GM21381 (cell line): Measurements from ENCODE around the gene RASL10B.
A peak's percentile ranks its signal among the peaks of the same experiment; 100 is the strongest.

Source experiments
- ATAC-seq: cut with Tn5 transposase; IDR thresholded peaks from one replicate; pipeline ENCODE4 v1.9.1; 2021; ENCODE audit warnings: mild to moderate bottlenecking, moderate library complexity; ENCODE audit not compliant: unreplicated experiment

RASL10B gene

DNA sequence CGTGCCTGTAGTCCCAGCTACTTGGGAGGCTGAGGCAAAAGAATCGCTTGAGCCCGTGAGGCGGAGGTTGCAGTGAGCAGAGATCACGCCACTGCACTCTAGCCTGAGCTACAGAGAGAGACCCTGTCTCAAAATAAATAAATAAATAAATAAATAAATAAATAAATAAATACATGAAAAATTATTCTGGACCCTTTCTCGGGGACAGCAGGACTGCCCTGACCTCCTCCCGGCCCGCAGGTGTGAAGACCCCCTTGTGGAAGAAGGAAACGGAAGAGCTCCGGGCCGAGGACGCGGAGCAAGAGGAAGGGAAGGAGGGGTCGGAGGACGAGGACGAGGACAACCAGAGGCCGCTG, 32.3 kb downstream of the RASL10B start:
- ATAC-seq: no peak

GRCh38 chr17:35764123-35764991, 32.9 kb downstream of the RASL10B start:
- ATAC-seq: peak; percentile 89

- no peak for ATAC-seq
Measured at GRCh38 chr17:35765086-35765710, 33.8 kb downstream of the RASL10B start.

DNA sequence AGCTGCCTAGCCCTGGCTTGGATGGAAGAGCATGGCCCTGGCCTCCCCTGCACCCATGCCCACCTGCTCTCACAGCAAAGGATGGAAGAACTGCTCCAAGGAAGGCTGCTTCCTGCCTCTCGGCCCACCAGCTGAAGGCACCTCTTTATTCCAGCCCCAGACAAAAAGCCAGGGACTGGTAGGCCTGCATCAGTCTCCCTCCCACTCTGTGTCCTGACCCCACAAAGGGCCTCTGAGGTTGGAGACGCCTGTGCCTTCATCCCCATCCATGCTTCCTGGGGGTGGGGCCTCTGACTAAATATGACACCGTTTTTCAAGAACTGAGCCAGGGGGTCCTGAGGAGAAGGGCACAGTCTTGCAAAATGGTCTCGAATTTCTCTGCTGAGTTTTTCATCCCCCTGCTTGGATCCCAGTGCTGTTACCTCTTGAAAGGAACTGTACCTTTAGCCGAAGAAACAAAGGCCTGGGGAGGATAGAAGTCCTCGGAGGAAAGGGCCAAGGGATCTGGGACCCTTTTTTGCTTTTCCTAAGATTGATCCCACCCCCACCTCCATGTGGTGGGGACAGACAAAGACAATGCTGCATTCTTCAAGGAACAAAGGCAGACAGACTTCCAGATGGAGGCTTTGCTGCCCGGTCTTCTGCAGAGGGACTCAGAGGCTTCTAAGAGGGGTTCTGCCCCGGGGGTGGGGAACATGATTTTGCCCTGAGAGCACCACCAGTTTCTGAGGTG, 34.5 kb downstream of the RASL10B start:
- no peak for ATAC-seq

- no peak for ATAC-seq
Measured at GRCh38 chr17:35766489-35766877, 35.0 kb downstream of the RASL10B start.

DNA sequence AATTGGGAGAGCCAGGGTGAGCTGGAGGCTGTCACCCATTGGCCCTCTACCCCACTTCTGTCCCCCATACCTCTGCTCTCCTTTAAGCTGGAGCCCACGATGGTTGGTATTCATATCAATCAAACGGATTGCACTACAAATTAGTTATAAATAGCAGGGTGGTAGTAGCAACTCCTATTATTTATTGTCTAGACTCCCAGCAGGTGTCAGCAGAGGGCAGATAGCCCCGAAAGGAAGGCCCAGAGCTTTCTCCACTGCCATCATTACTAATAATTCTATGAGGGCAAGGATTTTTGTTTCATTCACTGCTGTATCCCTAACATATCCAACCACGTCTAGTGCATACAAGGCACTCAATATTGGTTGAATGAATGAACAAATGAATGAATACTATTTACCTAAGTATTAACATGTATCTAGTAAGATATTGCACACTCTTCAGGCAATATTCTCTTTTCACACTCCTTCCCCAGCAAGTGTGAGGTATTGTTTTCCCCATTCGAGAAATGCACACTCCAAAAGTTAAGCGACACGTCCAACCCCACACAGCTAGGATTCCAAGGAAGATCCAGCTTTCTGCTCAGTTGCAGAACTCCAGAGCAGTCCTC, 35.6 kb downstream of the RASL10B start:
- ATAC-seq: no peak

DNA sequence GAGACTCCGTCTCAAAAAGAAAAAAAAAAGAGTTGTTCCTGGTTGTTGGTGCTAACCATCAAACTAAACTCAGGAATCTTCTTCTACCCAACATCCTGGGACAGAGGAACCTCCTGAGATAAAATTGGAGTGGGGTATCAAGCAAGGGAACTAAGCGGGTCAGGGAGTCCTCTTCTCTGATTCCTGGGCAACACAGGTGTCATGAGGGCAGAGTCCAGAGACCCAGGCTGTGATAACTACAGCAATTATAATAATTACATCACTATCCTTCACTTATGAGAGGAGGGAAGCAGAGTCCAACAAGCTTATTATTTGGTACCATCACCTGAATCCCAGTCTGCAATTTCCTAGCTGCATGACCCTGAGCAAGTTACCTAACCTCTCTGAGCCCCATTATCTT, 37.4 kb downstream of the RASL10B start:
- ATAC-seq: no peak

- no peak for ATAC-seq
Measured at GRCh38 chr17:35769895-35770486, 38.6 kb downstream of the RASL10B start.

- no peak for ATAC-seq
Measured at GRCh38 chr17:35773129-35773528, 41.7 kb downstream of the RASL10B start.

- ATAC-seq: no peak
Measured at GRCh38 chr17:35773679-35774425, 42.4 kb downstream of the RASL10B start.

DNA sequence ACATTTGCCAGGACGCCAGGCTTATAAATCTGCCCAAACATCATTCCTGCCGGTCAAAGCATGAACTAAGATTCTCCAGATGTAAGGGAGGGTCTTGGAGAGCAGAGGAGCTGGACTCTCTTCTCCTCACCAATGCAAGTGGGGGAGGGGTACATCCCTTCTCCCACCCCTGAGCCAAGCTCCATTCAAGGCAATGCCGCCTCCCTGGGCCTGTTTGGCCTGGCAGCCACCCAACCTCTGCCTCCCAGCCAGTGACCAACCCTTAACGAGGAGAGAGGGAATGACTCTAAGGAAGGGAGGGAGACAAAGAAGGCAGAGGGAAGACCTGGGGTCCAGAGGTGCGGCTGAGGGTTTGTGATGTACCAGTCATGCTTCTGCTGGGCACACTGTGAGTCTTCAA, 43.1 kb downstream of the RASL10B start:
- ATAC-seq: no peak

DNA sequence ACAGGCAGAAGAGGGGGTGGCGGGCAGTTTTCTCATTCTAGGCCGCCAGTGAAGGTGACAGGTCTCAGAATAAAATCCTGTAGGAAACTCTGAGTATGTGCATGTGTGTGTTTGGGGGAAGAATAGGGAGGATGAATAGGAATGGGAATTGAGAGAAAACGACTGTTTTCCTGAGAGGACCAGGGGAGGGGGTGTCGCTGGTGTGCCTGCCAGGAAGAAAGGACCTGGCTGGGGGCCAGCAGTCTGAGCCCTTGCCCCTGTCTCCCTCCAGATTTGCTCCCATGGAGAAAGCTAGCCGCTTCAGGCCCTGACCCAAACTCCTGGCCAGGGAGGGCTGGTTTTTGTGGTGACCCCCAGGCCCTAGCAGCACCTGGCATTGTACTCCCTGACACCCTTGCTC, 43.6 kb downstream of the RASL10B start:
- ATAC-seq: no peak

DNA sequence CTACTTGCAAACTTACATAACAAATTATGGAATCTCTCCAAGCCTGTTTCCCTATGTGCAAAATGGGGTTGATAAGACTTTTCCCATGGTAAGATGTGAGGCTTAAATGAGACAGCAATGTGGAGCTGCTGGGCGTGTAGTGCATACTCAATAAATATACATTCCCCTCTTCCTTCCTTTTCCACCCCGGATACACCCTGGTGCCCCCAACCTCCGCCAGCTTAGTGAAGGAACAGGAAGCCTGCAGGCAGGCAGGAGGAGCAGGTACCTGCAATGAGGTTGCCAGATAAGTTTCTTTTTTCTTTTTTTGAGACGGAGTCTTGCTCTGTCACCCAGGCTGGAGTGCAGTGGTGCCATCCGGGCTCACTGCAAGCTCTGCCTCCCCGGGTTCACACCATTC, 44.1 kb downstream of the RASL10B start:
- ATAC-seq: no peak

DNA sequence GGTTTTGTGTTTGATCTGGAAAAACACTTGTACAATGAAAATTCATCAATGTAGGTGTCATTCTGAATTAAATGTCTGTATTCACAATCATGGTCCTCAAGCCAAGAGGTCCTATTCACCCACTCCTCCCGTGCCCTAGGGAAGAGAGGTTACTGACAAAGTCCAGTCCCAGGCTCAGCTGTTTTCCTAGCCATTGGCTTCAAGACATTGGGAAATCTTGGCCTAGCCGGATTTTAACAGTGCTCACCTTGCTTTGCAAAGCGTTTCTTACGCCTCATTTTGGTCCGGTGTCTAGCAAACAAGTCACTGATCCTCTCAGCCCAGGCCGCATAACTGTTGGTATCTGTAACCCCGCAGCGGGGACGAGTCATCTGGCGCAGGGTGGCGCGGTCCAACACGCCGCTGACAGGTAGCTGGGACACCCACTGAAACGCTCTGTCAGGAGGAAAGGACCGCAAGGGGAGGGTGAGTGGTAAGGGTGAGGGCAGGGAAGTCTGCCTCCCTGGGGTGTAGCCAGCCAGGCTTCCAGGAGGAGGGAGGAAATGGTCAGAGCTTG, 47.3 kb downstream of the RASL10B start:
- no peak for ATAC-seq

- no peak for ATAC-seq
Measured at GRCh38 chr17:35780950-35781349, 49.5 kb downstream of the RASL10B start.

DNA sequence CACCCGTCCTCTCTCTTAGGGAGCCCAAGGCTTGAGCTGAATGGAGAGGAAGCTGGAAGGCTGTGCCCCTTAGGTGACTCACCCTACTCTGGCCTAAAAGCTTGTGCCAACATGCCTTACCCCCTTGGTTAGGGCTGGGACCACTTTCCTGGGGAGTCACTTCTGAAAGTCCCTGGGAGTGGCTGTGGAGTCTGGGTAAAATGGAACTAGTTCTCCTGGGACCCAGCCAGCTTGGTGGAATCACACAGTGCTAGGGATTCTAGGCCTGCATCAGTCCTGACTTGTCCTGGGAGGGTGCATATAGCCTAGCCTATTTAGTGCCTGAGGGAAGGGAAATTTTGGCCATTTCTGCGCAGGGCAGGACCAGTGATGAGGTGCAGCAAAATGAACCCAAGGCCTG, 53.5 kb downstream of the RASL10B start:
- no peak for ATAC-seq

DNA sequence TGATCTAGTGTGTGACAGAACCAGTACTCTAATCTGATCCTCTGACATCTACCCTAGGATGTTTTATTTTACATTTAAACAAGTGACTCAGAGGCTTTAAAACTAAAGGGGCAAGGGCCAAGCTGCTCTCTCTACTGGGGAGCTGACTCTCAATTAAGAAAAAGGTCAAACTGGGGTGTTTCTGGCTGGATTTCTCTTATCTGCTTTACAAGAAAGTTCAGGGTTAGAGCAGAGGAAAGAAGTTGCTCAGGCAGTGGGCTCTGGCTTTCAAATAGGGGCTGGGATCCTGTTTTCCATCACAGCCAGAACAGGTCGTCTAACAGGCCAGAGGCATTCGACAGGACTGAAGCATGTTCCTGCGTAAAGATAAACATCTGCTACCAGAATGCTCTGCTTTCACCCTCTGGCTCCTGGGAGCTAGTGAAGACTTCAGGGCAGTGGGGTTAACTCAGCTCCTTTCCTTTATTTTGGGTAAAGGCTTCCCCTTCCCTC, 55.5 kb downstream of the RASL10B start:
- no peak for ATAC-seq

GRCh38 chr17:35788477-35789368, 57.3 kb downstream of the RASL10B start:
- no peak for ATAC-seq

- ATAC-seq: no peak
Measured at GRCh38 chr17:35790841-35791240, 59.4 kb downstream of the RASL10B start.
